Measurements from ENCODE around the gene DAD1. TPM values are rescaled to one million over a fixed set of nuclear protein-coding genes. Genes with fewer than 3 reads are reported as not detected.
"Not testable (repeated sequence)": the region's sequence is repeated elsewhere in the genome, so short reads cannot be mapped to it uniquely, and the experiment has no call there.

DAD1 gene
- total RNA-seq, 2 donors from 2014 or later, result 147 to 221 TPM

GRCh38 chr14:22594156-22594716, 5.2 kb upstream of the DAD1 start:
- Mint-ChIP-seq H3K36me3 (no peaks in the 10 kb centered on the region), H3K27ac (no peak overlapping the region), H3K4me3 (no peak overlapping the region), H3K4me1 (ENCODE audit: low read depth in 2 of 2) (peaks cover 18 to 23% of the 10 kb centered on the region in 2 donors), H3K9me3 (no peaks in the 10 kb centered on the region), H3K27me3 (peaks cover 17 to 20% of the 10 kb centered on the region in 2 donors)
- DNase-seq (ENCODE audit: low spot score) (no peak), ATAC-seq (no peak)

GRCh38 chr14:22593601-22594000, 4.6 kb upstream of the DAD1 start:
- peaks cover 17 to 20% of the 10 kb centered on the region in 2 donors for H3K27me3 Mint-ChIP-seq
- H3K27ac Mint-ChIP-seq, result no peak overlapping the region
- no peak for DNase-seq (ENCODE audit: low spot score)
- no peaks in the 10 kb centered on the region for H3K36me3 Mint-ChIP-seq
- ATAC-seq, result no peak
- no peak overlapping the region for H3K4me3 Mint-ChIP-seq
- H3K4me1 Mint-ChIP-seq (ENCODE audit: low read depth in 2 of 2), result peaks cover 18 to 23% of the 10 kb centered on the region in 2 donors
- no peaks in the 10 kb centered on the region for H3K9me3 Mint-ChIP-seq

- H3K27ac Mint-ChIP-seq, result no peak overlapping the region
- H3K27me3 Mint-ChIP-seq, result peaks cover 17 to 20% of the 10 kb centered on the region in 2 donors
- ATAC-seq (no peak), DNase-seq (ENCODE audit: low spot score) (no peak)
- no peaks in the 10 kb centered on the region for H3K9me3 Mint-ChIP-seq
- H3K4me1 Mint-ChIP-seq (ENCODE audit: low read depth in 2 of 2), result peaks cover 18 to 23% of the 10 kb centered on the region in 2 donors
- H3K4me3 Mint-ChIP-seq, result no peak overlapping the region
- no peaks in the 10 kb centered on the region for H3K36me3 Mint-ChIP-seq
Observed at GRCh38 chr14:22593189-22593588, 4.2 kb upstream of the DAD1 start.

- ATAC-seq (no peak), DNase-seq (ENCODE audit: low spot score) (no peak)
- H3K4me1 Mint-ChIP-seq (ENCODE audit: low read depth in 2 of 2), result peaks cover 54 to 56% of the 10 kb centered on the region in 2 donors
- H3K9me3 Mint-ChIP-seq, result no peaks in the 10 kb centered on the region
- peaks cover 19% of the 10 kb centered on the region for H3K36me3 Mint-ChIP-seq
- peak overlapping the region; percentile 98 for H3K4me3 Mint-ChIP-seq
- H3K27ac Mint-ChIP-seq, result peak overlapping the region; percentile 98 to 99
- H3K27me3 Mint-ChIP-seq, result peaks cover 3 to 10% of the 10 kb centered on the region in 2 donors
Observed at GRCh38 chr14:22588526-22589095, 413 bp downstream of the DAD1 start.

GRCh38 chr14:22587677-22588422, 1.2 kb downstream of the DAD1 start:
- not testable (repeated sequence) for DNase-seq (ENCODE audit: low spot score); ATAC-seq; H3K27me3 Mint-ChIP-seq; H3K9me3 Mint-ChIP-seq
- peaks cover 61 to 64% of the 10 kb centered on the region in 2 donors for H3K4me1 Mint-ChIP-seq (ENCODE audit: low read depth in 2 of 2)
- H3K36me3 Mint-ChIP-seq, result peaks cover 19% of the 10 kb centered on the region
- peak overlapping the region; percentile 98 for H3K4me3 Mint-ChIP-seq
- peak overlapping the region; percentile 98 to 99 for H3K27ac Mint-ChIP-seq

- Mint-ChIP-seq H3K27me3 (no peaks in the 10 kb centered on the region), H3K4me1 (ENCODE audit: low read depth in 2 of 2) (peaks cover 65 to 69% of the 10 kb centered on the region in 2 donors), H3K9me3 (no peaks in the 10 kb centered on the region), H3K27ac (peak overlapping the region; percentile 98 to 99), H3K36me3 (peaks cover 19% of the 10 kb centered on the region), H3K4me3 (peak overlapping the region; percentile 43)
- DNase-seq (ENCODE audit: low spot score) (no peak), ATAC-seq (no peak)
Observed at GRCh38 chr14:22587247-22587646, 1.8 kb downstream of the DAD1 start.

- H3K9me3 Mint-ChIP-seq, result no peaks in the 10 kb centered on the region
- peak overlapping the region; percentile 32 for H3K4me3 Mint-ChIP-seq
- peak overlapping the region; percentile 48 to 52 for H3K27ac Mint-ChIP-seq
- ATAC-seq, result peak in 1 of 2 donors; percentile 37
- peaks cover 23% of the 10 kb centered on the region for H3K36me3 Mint-ChIP-seq
- H3K4me1 Mint-ChIP-seq (ENCODE audit: low read depth in 2 of 2), result peaks cover 60 to 70% of the 10 kb centered on the region in 2 donors
- no peak for DNase-seq (ENCODE audit: low spot score)
- no peaks in the 10 kb centered on the region for H3K27me3 Mint-ChIP-seq
Observed at GRCh38 chr14:22583994-22584393, 5.0 kb downstream of the DAD1 start.

- DNase-seq (ENCODE audit: low spot score), result no peak
- Mint-ChIP-seq H3K4me1 (ENCODE audit: low read depth in 2 of 2) (peaks cover 46 to 62% of the 10 kb centered on the region in 2 donors), H3K27ac (peak overlapping the region in 1 of 2 donors; percentile 33), H3K27me3 (no peaks in the 10 kb centered on the region), H3K36me3 (peaks cover 22% of the 10 kb centered on the region), H3K4me3 (no peak overlapping the region), H3K9me3 (no peaks in the 10 kb centered on the region)
- no peak for ATAC-seq
Observed at GRCh38 chr14:22580625-22581024, 8.4 kb downstream of the DAD1 start.

GRCh38 chr14:22579881-22580280, 9.1 kb downstream of the DAD1 start:
- Mint-ChIP-seq H3K27me3 (no peaks in the 10 kb centered on the region), H3K27ac (no peak overlapping the region), H3K4me3 (no peak overlapping the region), H3K9me3 (no peaks in the 10 kb centered on the region), H3K4me1 (ENCODE audit: low read depth in 2 of 2) (peaks cover 42 to 55% of the 10 kb centered on the region in 2 donors), H3K36me3 (peaks cover 19% of the 10 kb centered on the region)
- ATAC-seq (no peak), DNase-seq (ENCODE audit: low spot score) (no peak)

GRCh38 chr14:22579236-22579635, 9.8 kb downstream of the DAD1 start:
- Mint-ChIP-seq H3K36me3 (peaks cover 21% of the 10 kb centered on the region), H3K4me1 (ENCODE audit: low read depth in 2 of 2) (peaks cover 37 to 51% of the 10 kb centered on the region in 2 donors), H3K27me3 (no peaks in the 10 kb centered on the region), H3K4me3 (no peak overlapping the region), H3K9me3 (no peaks in the 10 kb centered on the region), H3K27ac (peak overlapping the region in 1 of 2 donors; percentile 19)
- DNase-seq (ENCODE audit: low spot score), result no peak
- ATAC-seq, result no peak

- H3K4me3 Mint-ChIP-seq, result no peak overlapping the region
- DNase-seq (ENCODE audit: low spot score) (no peak), ATAC-seq (no peak)
- no peaks in the 10 kb centered on the region for H3K27me3 Mint-ChIP-seq
- peaks cover 21 to 38% of the 10 kb centered on the region in 2 donors for H3K4me1 Mint-ChIP-seq (ENCODE audit: low read depth in 2 of 2)
- peaks cover 30% of the 10 kb centered on the region for H3K36me3 Mint-ChIP-seq
- no peaks in the 10 kb centered on the region for H3K9me3 Mint-ChIP-seq
- H3K27ac Mint-ChIP-seq, result peak overlapping the region in 1 of 2 donors; percentile 26
Observed at GRCh38 chr14:22577334-22577908, 11.6 kb downstream of the DAD1 start.

GRCh38 chr14:22573804-22574203, 15.2 kb downstream of the DAD1 start:
- Mint-ChIP-seq H3K9me3 (no peaks in the 10 kb centered on the region), H3K36me3 (peaks cover 26% of the 10 kb centered on the region), H3K27ac (peak overlapping the region in 1 of 2 donors; percentile 27), H3K4me3 (no peak overlapping the region), H3K4me1 (ENCODE audit: low read depth in 2 of 2) (peaks cover 29 to 40% of the 10 kb centered on the region in 2 donors), H3K27me3 (no peaks in the 10 kb centered on the region)
- ATAC-seq (no peak), DNase-seq (ENCODE audit: low spot score) (no peak)

- Mint-ChIP-seq H3K36me3 (peaks cover 22% of the 10 kb centered on the region), H3K4me1 (ENCODE audit: low read depth in 2 of 2) (peaks cover 37 to 48% of the 10 kb centered on the region in 2 donors), H3K4me3 (no peak overlapping the region), H3K27ac (peak overlapping the region in 1 of 2 donors; percentile 47), H3K27me3 (no peaks in the 10 kb centered on the region), H3K9me3 (no peaks in the 10 kb centered on the region)
- no peak for ATAC-seq
- DNase-seq (ENCODE audit: low spot score), result no peak
Observed at GRCh38 chr14:22572562-22573058, 16.4 kb downstream of the DAD1 start.

All from natural killer cell treated with Interleukin-12 subunit alpha and Interleukin-12 subunit beta and Interleukin-15 and Interleukin-18, amount 100 ng/mL, for 72 hours (primary cell).